GM23338 (cell line): Measurements from ENCODE around the gene UTS2R. TPM values are rescaled to one million over a fixed set of nuclear protein-coding genes. Genes with fewer than 3 reads are reported as not detected.

Source experiments
- ATAC-seq: fragments of 200-7000 bp; cut with Tn5 transposase; 3 replicates; pipeline ENCODE4 v1.9.1; 2020
- DNase-seq: peaks from one replicate; pipeline ENCODE4 v3.0.0-alpha.2; 2015; ENCODE audit warnings: low spot score
- H2AFZ ChIP-seq: fragments of 200-600 bp; sonication (generic); 2 replicates; pipeline ENCODE4 v1.8.0; 2016; ENCODE audit warnings: antibody characterized with exemption, mild to moderate bottlenecking, moderate library complexity
- H3F3A ChIP-seq: fragments of 200-600 bp; sonication (generic); replicated peaks from 2 replicates; pipeline ENCODE4 v1.8.0; 2017; ENCODE audit warnings: antibody characterized with exemption, mixed run types, low read depth
- H3K27ac ChIP-seq: fragments of 200-600 bp; sonication (generic); 2 replicates; pipeline ENCODE4 v1.6.1; 2016; ENCODE audit warnings: low read depth
- H3K27me3 ChIP-seq: fragments of 200-600 bp; sonication (generic); 2 replicates; pipeline ENCODE4 v1.8.0; 2016; ENCODE audit warnings: mild to moderate bottlenecking, mixed run types, moderate library complexity; ENCODE audit not compliant: insufficient read depth
- H3K36me3 ChIP-seq: fragments of 200-600 bp; sonication (generic); 2 replicates; pipeline ENCODE4 v1.8.0; 2016; ENCODE audit warnings: mild to moderate bottlenecking; ENCODE audit not compliant: insufficient read depth
- H3K4me1 ChIP-seq: fragments of 200-600 bp; sonication (generic); 2 replicates; pipeline ENCODE4 v1.8.0; 2016; ENCODE audit warnings: mild to moderate bottlenecking, moderate library complexity; ENCODE audit not compliant: insufficient read depth
- H3K4me2 ChIP-seq: fragments of 200-600 bp; sonication (generic); 2 replicates; pipeline ENCODE4 v1.7.1; 2017; ENCODE audit warnings: mixed run types
- H3K4me3 ChIP-seq: fragments of 200-600 bp; sonication (generic); 2 replicates; pipeline ENCODE4 v1.6.1; 2016; ENCODE audit warnings: mixed run types
- H3K79me2 ChIP-seq: fragments of 200-600 bp; sonication (generic); replicated peaks from 2 replicates; pipeline ENCODE4 v1.8.0; 2017; ENCODE audit warnings: mild to moderate bottlenecking; ENCODE audit not compliant: insufficient read depth
- H3K9me2 ChIP-seq: fragments of 200-600 bp; sonication (generic); 2 replicates; pipeline ENCODE4 v1.8.0; 2017; ENCODE audit not compliant: insufficient read depth
- H4K20me1 ChIP-seq: fragments of 200-600 bp; sonication (generic); replicated peaks from 2 replicates; pipeline ENCODE4 v1.8.0; 2017; ENCODE audit warnings: mild to moderate bottlenecking; ENCODE audit not compliant: insufficient read depth
- H3K27ac Mint-ChIP-seq: 2 replicates; pipeline ENCODE4 v1.8.0; 2020; ENCODE audit warnings: inconsistent platforms, mild to moderate bottlenecking, moderate library complexity, mixed read lengths
- H3K27me3 Mint-ChIP-seq: 3 replicates; pipeline ENCODE4 v1.8.0; 2022; ENCODE audit warnings: low read depth, mild to moderate bottlenecking, moderate library complexity, mixed read lengths, inconsistent platforms; ENCODE audit not compliant: insufficient read depth, poor library complexity
- H3K36me3 Mint-ChIP-seq: 3 replicates; pipeline ENCODE4 v1.8.0; 2021; ENCODE audit warnings: low read depth, mild to moderate bottlenecking, inconsistent platforms, moderate library complexity, mixed read lengths
- H3K4me1 Mint-ChIP-seq: 3 replicates; pipeline ENCODE4 v1.8.0; 2020; ENCODE audit warnings: mild to moderate bottlenecking, inconsistent platforms, mixed read lengths
- H3K4me3 Mint-ChIP-seq: 3 replicates; pipeline ENCODE4 v1.8.0; 2021; ENCODE audit warnings: moderate library complexity, mild to moderate bottlenecking, inconsistent platforms, mixed read lengths
- H3K9me3 Mint-ChIP-seq: 3 replicates; pipeline ENCODE4 v1.8.0; 2020; ENCODE audit warnings: moderate library complexity, mild to moderate bottlenecking, inconsistent platforms, mixed read lengths
- CREB1 ChIP-seq: fragments of 250-450 bp; sonication (Bioruptor Pico); IDR thresholded peaks from 2 replicates; pipeline ENCODE4 v1.5.0; 2020; ENCODE audit warnings: low read depth, mild to moderate bottlenecking, moderate library complexity
- EZH2 ChIP-seq: fragments of 200-600 bp; sonication (generic); IDR thresholded peaks from one replicate; pipeline ENCODE4 v1.8.0; 2017; ENCODE audit warnings: antibody characterized with exemption, mild to moderate bottlenecking, low read depth; ENCODE audit not compliant: unreplicated experiment
- EZH2phosphoT487 ChIP-seq: fragments of 200-600 bp; sonication (generic); IDR thresholded peaks from one replicate; pipeline ENCODE4 v1.8.1; 2018; ENCODE audit warnings: antibody characterized with exemption; ENCODE audit not compliant: unreplicated experiment
- JUNB ChIP-seq: IDR thresholded peaks from one replicate; pipeline ENCODE4 v1.6.1; 2016; ENCODE audit warnings: antibody characterized with exemption; ENCODE audit not compliant: unreplicated experiment
- NANOG ChIP-seq: IDR thresholded peaks from 2 replicates; pipeline ENCODE4 v1.6.1; 2016; ENCODE audit warnings: antibody characterized with exemption, borderline replicate concordance
- STAT1 ChIP-seq: IDR thresholded peaks from one replicate; pipeline ENCODE4 v1.6.1; 2016; ENCODE audit warnings: antibody characterized with exemption; ENCODE audit not compliant: unreplicated experiment
- ZNF114 ChIP-seq: fragments of 250-450 bp; sonication (Bioruptor Pico); IDR thresholded peaks from 2 replicates; pipeline ENCODE4 v1.5.0; 2020; ENCODE audit warnings: mild to moderate bottlenecking, moderate library complexity
- ZNF331 ChIP-seq: fragments of 250-450 bp; sonication (Bioruptor Pico); IDR thresholded peaks from 2 replicates; pipeline ENCODE4 v1.5.0; 2020; ENCODE audit warnings: low read depth, mild to moderate bottlenecking, moderate library complexity
- polyA plus RNA-seq: library from polyadenylated mRNA; unstranded; fragments of >200 nt; fragmentation: Nextera tagmentation; extraction: Ambion mirVana; gene quantifications from 2 replicates; pipeline ENCODE4 v1.2.1, GENCODE V29; 2016
- total RNA-seq: library from RNA; depleted of rRNA; stranded (reverse); fragments of >200 nt; shearing (Covaris generic); gene quantifications from 2 replicates; pipeline ENCODE4 v1.2.3, GENCODE V29; 2014
- TF ChIP-seq, protein P1 (sequence below): IDR thresholded peaks from 2 replicates; pipeline ENCODE4 v1.6.1; 2016; ENCODE audit warnings: antibody characterized with exemption
- TF ChIP-seq, protein P2 (sequence below), 2 experiments: fragments of 200-600 bp in 1 of 2; sonication (generic) in 1 of 2; conservative IDR thresholded peaks; 2 replicates each; pipeline versions ENCODE4 v1.5.1 to v1.6.1; 2016 to 2017; ENCODE audit warnings: antibody characterized with exemption in 2 of 2, low read depth in 2 of 2, mild to moderate bottlenecking in 2 of 2, moderate library complexity in 1 of 2
- TF ChIP-seq, protein P3 (sequence below): fragments of 250-450 bp; sonication (Bioruptor Pico); IDR thresholded peaks from 2 replicates; pipeline ENCODE4 v1.5.0; 2020; ENCODE audit warnings: mild to moderate bottlenecking, moderate library complexity

The UTS2R gene
- total and polyA plus RNA-seq, 2 experiments from 2014 or later: 0.49 TPM; not detected in 1

DNA sequence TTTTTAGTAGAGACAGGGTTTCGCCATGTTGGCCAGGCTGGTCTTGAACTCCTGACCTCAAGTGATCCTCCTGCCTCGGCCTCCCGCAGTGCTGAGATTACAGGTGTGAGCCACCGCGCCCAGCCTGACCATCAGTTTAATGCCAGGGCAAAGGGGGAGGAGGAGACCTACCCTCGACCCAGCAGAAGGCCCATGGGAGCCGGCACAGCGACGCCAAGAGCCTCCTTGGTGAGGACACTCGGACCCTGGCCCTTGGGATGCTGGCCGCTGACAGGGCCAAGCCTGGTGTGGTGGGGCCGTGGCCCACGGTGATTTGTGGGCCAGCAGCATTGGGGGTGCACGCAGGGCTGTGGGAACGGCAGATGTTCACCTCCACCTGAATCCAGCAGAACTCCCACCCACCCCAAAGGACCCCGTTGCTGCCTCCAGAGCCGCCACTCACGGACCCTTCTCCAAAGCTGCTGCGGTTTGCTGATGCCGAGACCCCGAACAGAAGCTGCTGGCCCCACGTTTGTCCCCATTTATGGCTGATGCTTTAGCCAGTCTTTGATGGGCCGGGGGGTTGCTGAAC, 20.0 kb downstream of the UTS2R start:
- H3K4me1 ChIP-seq: no peaks in the 10 kb centered on the region
- DNase-seq (no peak), ATAC-seq (no peak)
- TF ChIP-seq STAT1: no peak
- TF ChIP-seq, protein P1, sequence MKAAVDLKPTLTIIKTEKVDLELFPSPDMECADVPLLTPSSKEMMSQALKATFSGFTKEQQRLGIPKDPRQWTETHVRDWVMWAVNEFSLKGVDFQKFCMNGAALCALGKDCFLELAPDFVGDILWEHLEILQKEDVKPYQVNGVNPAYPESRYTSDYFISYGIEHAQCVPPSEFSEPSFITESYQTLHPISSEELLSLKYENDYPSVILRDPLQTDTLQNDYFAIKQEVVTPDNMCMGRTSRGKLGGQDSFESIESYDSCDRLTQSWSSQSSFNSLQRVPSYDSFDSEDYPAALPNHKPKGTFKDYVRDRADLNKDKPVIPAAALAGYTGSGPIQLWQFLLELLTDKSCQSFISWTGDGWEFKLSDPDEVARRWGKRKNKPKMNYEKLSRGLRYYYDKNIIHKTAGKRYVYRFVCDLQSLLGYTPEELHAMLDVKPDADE: no peak
- no peak for TF ChIP-seq ZNF114
- TF ChIP-seq, protein P2, sequence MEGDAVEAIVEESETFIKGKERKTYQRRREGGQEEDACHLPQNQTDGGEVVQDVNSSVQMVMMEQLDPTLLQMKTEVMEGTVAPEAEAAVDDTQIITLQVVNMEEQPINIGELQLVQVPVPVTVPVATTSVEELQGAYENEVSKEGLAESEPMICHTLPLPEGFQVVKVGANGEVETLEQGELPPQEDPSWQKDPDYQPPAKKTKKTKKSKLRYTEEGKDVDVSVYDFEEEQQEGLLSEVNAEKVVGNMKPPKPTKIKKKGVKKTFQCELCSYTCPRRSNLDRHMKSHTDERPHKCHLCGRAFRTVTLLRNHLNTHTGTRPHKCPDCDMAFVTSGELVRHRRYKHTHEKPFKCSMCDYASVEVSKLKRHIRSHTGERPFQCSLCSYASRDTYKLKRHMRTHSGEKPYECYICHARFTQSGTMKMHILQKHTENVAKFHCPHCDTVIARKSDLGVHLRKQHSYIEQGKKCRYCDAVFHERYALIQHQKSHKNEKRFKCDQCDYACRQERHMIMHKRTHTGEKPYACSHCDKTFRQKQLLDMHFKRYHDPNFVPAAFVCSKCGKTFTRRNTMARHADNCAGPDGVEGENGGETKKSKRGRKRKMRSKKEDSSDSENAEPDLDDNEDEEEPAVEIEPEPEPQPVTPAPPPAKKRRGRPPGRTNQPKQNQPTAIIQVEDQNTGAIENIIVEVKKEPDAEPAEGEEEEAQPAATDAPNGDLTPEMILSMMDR (conservative IDR thresholded peaks at IDR 0.05; ENCODE audit: low read depth in 2 of 2): no peak
- no peak for TF ChIP-seq NANOG
- no peak overlapping the region for H3K4me2 ChIP-seq
- H3K36me3 Mint-ChIP-seq: no peaks in the 10 kb centered on the region; the same call in 2 of the 3 replicates
- H3K9me2 ChIP-seq: no peaks in the 10 kb centered on the region
- H3K36me3 ChIP-seq: no peaks in the 10 kb centered on the region
- H3K27ac ChIP-seq: no peak overlapping the region
- no peak overlapping the region for H3K4me3 ChIP-seq
- H3F3A ChIP-seq: no peaks in the 10 kb centered on the region
- H3K27ac Mint-ChIP-seq: no peak overlapping the region
- no peaks in the 10 kb centered on the region for H3K27me3 ChIP-seq
- no peak overlapping the region for H2AFZ ChIP-seq
- H4K20me1 ChIP-seq: no peaks in the 10 kb centered on the region; the same call in 1 of the 2 replicates
- peaks cover 14% of the 10 kb centered on the region for H3K27me3 Mint-ChIP-seq
- no peaks in the 10 kb centered on the region for H3K9me3 Mint-ChIP-seq
- no peak overlapping the region for H3K4me3 Mint-ChIP-seq
- H3K79me2 ChIP-seq: no peaks in the 10 kb centered on the region
- no peaks in the 10 kb centered on the region; the same call in 2 of the 3 replicates for H3K4me1 Mint-ChIP-seq

- ATAC-seq: no peak
- TF ChIP-seq, protein P3, sequence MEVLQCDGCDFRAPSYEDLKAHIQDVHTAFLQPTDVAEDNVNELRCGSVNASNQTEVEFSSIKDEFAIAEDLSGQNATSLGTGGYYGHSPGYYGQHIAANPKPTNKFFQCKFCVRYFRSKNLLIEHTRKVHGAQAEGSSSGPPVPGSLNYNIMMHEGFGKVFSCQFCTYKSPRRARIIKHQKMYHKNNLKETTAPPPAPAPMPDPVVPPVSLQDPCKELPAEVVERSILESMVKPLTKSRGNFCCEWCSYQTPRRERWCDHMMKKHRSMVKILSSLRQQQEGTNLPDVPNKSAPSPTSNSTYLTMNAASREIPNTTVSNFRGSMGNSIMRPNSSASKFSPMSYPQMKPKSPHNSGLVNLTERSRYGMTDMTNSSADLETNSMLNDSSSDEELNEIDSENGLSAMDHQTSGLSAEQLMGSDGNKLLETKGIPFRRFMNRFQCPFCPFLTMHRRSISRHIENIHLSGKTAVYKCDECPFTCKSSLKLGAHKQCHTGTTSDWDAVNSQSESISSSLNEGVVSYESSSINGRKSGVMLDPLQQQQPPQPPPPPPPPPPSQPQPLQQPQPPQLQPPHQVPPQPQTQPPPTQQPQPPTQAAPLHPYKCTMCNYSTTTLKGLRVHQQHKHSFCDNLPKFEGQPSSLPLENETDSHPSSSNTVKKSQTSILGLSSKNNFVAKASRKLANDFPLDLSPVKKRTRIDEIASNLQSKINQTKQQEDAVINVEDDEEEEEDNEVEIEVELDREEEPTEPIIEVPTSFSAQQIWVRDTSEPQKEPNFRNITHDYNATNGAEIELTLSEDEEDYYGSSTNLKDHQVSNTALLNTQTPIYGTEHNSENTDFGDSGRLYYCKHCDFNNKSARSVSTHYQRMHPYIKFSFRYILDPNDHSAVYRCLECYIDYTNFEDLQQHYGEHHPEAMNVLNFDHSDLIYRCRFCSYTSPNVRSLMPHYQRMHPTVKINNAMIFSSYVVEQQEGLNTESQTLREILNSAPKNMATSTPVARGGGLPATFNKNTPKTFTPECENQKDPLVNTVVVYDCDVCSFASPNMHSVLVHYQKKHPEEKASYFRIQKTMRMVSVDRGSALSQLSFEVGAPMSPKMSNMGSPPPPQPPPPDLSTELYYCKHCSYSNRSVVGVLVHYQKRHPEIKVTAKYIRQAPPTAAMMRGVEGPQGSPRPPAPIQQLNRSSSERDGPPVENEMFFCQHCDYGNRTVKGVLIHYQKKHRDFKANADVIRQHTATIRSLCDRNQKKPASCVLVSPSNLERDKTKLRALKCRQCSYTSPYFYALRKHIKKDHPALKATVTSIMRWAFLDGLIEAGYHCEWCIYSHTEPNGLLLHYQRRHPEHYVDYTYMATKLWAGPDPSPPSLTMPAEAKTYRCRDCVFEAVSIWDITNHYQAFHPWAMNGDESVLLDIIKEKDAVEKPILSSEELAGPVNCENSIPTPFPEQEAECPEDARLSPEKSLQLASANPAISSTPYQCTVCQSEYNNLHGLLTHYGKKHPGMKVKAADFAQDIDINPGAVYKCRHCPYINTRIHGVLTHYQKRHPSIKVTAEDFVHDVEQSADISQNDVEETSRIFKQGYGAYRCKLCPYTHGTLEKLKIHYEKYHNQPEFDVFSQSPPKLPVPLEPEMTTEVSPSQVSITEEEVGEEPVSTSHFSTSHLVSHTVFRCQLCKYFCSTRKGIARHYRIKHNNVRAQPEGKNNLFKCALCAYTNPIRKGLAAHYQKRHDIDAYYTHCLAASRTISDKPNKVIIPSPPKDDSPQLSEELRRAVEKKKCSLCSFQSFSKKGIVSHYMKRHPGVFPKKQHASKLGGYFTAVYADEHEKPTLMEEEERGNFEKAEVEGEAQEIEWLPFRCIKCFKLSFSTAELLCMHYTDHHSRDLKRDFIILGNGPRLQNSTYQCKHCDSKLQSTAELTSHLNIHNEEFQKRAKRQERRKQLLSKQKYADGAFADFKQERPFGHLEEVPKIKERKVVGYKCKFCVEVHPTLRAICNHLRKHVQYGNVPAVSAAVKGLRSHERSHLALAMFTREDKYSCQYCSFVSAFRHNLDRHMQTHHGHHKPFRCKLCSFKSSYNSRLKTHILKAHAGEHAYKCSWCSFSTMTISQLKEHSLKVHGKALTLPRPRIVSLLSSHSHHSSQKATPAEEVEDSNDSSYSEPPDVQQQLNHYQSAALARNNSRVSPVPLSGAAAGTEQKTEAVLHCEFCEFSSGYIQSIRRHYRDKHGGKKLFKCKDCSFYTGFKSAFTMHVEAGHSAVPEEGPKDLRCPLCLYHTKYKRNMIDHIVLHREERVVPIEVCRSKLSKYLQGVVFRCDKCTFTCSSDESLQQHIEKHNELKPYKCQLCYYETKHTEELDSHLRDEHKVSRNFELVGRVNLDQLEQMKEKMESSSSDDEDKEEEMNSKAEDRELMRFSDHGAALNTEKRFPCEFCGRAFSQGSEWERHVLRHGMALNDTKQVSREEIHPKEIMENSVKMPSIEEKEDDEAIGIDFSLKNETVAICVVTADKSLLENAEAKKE: no peak
- TF ChIP-seq NANOG (no peak), ZNF114 (no peak), CREB1 (CRISPR knock-in tag) (no peak), JUNB (no peak), ZNF331 (CRISPR knock-in tag) (no peak), EZH2 (no peak), EZH2phosphoT487 (no peak)
Observed at GRCh38 chr17:82392209-82392920, 20.8 kb downstream of the UTS2R start.

More at GRCh38 chr17:82392209-82392920, 20.8 kb downstream of the UTS2R start:
- no peaks in the 10 kb centered on the region; the same call in 2 of the 3 replicates for H3K4me1 Mint-ChIP-seq
- Histone ChIP-seq H3K36me3 (no peaks in the 10 kb centered on the region), H2AFZ (no peak overlapping the region), H3F3A (no peaks in the 10 kb centered on the region), H3K27me3 (no peaks in the 10 kb centered on the region), H3K4me3 (no peak overlapping the region), H3K4me1 (no peaks in the 10 kb centered on the region), H3K4me2 (no peak overlapping the region), H3K27ac (no peak overlapping the region), H3K9me2 (no peaks in the 10 kb centered on the region), H3K79me2 (no peaks in the 10 kb centered on the region), H4K20me1 (no peaks in the 10 kb centered on the region; the same call in 1 of the 2 replicates)
- H3K27ac Mint-ChIP-seq: no peak overlapping the region
- H3K36me3 Mint-ChIP-seq: no peaks in the 10 kb centered on the region; the same call in 2 of the 3 replicates
- H3K4me3 Mint-ChIP-seq: no peak overlapping the region
- H3K9me3 Mint-ChIP-seq: no peaks in the 10 kb centered on the region
- peaks cover 14% of the 10 kb centered on the region for H3K27me3 Mint-ChIP-seq
- no peak for DNase-seq
